ENCODE measurements around the gene ALG1. TPM values are rescaled to one million over a fixed set of nuclear protein-coding genes. Genes with fewer than 3 reads are reported as not detected.
A peak's percentile ranks its signal among the peaks of the same experiment; 100 is the strongest.

ALG1 gene
- total and polyA plus RNA-seq, 2 of the 13 experiments (the other 11 are each of a cell fraction or from before 2014, with no cell fraction given) = 43.3 to 75.6 TPM

- TF ChIP-seq ASH2L (IDR thresholded peaks at IDR 0.05; ENCODE audit: insufficient read length, low read depth, low read length) (peak; percentile 95), GATAD2A (CRISPR knock-in tag; IDR thresholded peaks at IDR 0.05) (peak; percentile 83), PREB (CRISPR knock-in tag; IDR thresholded peaks at IDR 0.05) (0 out of 2 replicates have a peak, but pooled peaks have one; percentile 54), ZNF232 (CRISPR knock-in tag; IDR thresholded peaks at IDR 0.05; ENCODE audit: borderline replicate concordance) (peak; percentile 90; the same call in 1 of the 2 replicates), GABPA (IDR thresholded peaks at IDR 0.05; ENCODE audit: low read depth, low read length) (no peak), GABPA (CRISPR knock-in tag; IDR thresholded peaks at IDR 0.05; ENCODE audit: low read depth) (peak; percentile 78), RERE (CRISPR knock-in tag; IDR thresholded peaks at IDR 0.05; ENCODE audit: low read depth) (peak; percentile 67; the same call in 1 of the 2 replicates), FOXA1 (IDR thresholded peaks at IDR 0.05) (no peak), FOXA1 (CRISPR knock-in tag; IDR thresholded peaks at IDR 0.05) (no peak; the same call in 1 of the 2 replicates), SAFB2 (CRISPR knock-in tag; IDR thresholded peaks at IDR 0.05; ENCODE audit: borderline replicate concordance, low read depth) (peak; percentile 93), MBNL3 (CRISPR knock-in tag; conservative IDR thresholded peaks at IDR 0.05) (no peak), SNAPC5 (CRISPR knock-in tag; IDR thresholded peaks at IDR 0.05; ENCODE audit: borderline replicate concordance) (peak; percentile 77; the same call in 1 of the 2 replicates), SIX1 (CRISPR knock-in tag; IDR thresholded peaks at IDR 0.05; ENCODE audit: borderline replicate concordance) (peak; percentile 69; the same call in 1 of the 2 replicates), ZBTB37 (CRISPR knock-in tag; IDR thresholded peaks at IDR 0.05) (0 out of 2 replicates have a peak, but pooled peaks have one; percentile 26), KMT2A (CRISPR knock-in tag; IDR thresholded peaks at IDR 0.05) (peak; percentile 98), KLF16 (CRISPR knock-in tag; IDR thresholded peaks at IDR 0.05) (peak; percentile 86 to 97), ARID2 (CRISPR knock-in tag; IDR thresholded peaks at IDR 0.05; ENCODE audit: borderline replicate concordance) (peak; percentile 3; the same call in 1 of the 2 replicates), TFAP4 (IDR thresholded peaks at IDR 0.05; ENCODE audit: borderline replicate concordance, low read depth) (peak; percentile 48; the same call in 1 of the 2 replicates), ZZZ3 (CRISPR knock-in tag; IDR thresholded peaks at IDR 0.05; ENCODE audit: borderline replicate concordance) (no peak; the same call in 1 of the 2 replicates), TGIF2 (CRISPR knock-in tag; IDR thresholded peaks at IDR 0.05) (peak; percentile 92)
Measured at GRCh38 chr16:5033256-5034166, 38.1 kb upstream of the ALG1 start, which contains the start of gene NAGPA (continued).
